Epidermal melanocyte (primary cell): ENCODE measurements around the gene RGMA.

Experiments used
- DNase-seq: peaks from one replicate; pipeline ENCODE4 v3.0.0; 2011; ENCODE audit warnings: low spot score; ENCODE audit not compliant: insufficient read length

RGMA gene

GRCh38 chr15:93019090-93019489 is 69.9 kb downstream of the RGMA start:
- no peak for DNase-seq

DNA sequence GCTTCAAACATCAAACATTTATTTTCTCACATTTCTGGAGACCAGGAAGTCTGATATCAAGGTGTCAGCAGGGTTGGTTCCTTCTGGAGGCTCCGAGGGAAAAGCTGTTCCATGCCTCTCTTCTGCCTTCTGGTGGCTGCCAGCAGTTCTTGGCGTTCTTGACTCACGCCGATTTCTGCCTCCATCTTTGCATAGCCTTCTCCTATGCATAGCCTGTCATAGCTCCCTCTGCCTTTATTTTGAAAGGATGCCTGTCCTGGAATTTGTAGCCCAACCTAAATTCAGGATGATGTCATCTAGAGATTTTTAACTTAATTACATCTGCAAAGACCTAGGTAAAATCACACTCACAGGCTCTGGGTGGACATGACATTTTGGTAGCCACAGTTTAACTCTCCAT is 70.4 kb downstream of the RGMA start:
- DNase-seq, result no peak

GRCh38 chr15:93017526-93017925 is 71.5 kb downstream of the RGMA start:
- DNase-seq, result no peak

- DNase-seq, result no peak
Measured at GRCh38 chr15:93012786-93013185, 76.2 kb downstream of the RGMA start.

DNA sequence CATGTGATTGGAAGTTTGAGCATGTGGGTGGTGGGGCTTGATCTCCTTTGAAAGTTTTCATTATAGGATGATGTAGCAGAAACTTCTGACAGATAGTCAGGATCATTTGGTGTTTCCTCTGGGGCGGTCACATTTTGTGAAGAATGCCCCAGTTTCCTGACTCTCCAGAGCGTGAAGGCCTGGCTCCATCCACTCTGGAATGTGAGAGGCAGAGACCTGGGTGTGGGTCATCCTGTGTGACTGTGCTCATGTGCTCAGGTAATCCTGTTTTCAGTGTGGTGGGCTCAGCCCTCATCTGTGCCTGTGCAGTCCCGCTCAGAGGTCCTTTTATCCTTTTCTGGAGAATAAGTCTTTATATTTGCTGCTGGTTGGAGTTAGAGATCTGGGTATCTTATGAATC is 81.0 kb downstream of the RGMA start:
- no peak for DNase-seq

DNA sequence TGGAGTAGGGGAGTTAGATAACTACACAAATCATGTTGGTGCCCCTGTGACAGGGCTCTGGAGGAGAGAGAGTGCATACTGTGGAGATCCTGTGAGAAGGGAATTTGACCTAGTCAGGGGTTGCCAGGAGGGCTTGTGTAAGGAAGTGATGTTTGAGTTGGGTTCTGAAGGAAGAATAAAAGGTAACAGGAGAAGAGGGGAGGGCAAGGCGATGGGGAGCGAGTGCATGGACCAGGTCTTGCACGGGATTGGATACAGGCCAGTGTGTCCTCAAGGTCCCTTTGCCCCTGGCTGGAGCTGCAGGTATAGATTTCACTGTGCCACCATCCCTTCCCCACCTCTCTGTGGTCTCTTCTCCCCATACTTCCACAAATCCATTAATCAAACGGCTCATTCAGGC is 83.9 kb downstream of the RGMA start:
- no peak for DNase-seq

DNA sequence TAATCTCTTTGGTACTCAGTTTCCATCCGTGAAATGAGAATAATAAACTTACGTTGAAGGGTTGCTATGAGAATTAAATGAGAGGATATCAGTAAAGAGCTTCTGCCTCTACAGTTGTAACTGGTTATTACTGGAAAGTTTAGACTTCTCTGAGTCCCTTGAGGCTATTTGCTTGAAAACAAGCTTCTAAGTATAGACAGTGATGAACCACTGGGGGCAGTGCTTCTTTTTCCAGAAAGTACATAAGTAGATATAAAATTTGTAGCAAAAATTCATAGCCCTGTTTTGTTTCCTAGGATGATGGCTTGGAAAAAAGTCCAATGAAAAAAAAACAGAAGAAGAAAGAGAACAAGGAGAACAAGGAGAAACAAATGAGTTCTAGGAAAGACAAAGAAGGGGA is 87.1 kb downstream of the RGMA start:
- DNase-seq, result no peak

GRCh38 chr15:93001156-93001555 is 87.9 kb downstream of the RGMA start:
- DNase-seq, result no peak

DNA sequence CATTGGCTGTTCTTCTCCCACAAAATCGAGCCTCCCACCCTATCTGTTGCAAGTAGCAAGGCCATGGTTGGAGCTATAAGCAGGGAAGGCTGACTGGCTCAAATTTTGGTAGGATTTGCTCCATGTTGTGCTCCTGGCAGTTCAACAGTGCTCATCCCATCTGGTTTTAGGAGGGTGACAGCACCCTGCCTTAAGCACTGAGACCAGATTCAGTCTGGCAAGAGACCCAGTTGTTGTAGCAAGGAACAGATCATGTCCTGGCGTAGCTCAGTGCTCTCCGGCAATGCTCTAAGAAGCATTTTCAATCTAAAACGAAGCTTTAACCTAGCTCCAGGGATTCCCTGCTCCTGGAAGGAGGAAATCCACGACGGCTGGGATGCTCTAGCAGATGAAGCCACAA is 91.2 kb downstream of the RGMA start:
- DNase-seq, result no peak

DNA sequence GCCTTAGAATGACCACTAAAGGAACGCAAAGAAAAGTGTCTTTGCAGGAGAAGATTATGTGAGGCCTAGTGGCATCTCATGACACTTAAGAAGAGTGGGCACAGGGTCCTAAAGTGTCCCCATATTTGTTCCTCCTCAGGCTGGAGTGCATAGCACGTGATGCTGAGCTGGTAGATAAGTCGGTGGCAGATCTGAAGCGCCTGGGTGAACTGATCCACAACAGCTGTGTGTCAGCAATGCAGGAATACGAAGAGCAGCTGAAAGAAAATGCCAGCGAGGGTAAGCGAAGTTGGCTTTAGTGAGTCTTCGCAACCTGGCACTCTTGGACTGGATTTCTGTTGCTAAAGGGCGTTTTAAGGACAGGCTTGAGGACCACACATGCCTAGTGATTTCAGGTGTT is 96.3 kb downstream of the RGMA start:
- DNase-seq, result no peak

DNA sequence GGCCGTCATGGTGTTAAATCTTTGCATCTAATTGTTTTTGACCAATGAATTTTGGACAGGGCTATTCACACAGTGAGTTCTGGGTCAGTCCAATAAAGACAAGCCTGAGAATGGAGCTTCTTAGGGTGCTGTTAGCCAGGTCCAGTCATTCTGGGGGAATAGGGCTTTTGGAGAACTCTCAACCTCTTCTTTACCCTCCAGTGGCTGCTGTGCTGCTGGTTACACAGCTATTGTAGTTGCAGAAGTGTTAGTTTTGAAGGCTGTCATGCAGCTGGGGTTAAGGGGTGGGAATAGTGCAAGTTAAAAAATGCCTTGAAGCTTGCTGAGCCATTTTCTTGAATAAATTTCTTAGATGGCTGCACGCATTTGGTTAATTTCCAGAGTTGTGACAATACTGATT is 99.0 kb downstream of the RGMA start:
- no peak for DNase-seq

- no peak for DNase-seq
Measured at GRCh38 chr15:92989470-92989869, 99.5 kb downstream of the RGMA start.
